ENCODE results near the gene PLEKHG4B.
A peak's percentile ranks its signal among the peaks of the same experiment; 100 is the strongest.

The PLEKHG4B gene

GRCh38 chr5:199197-199949, 107.4 kb downstream of the PLEKHG4B start:
- no peak for DNase-seq
- no peak for TF ChIP-seq GATA1 (IDR thresholded peaks at IDR 0.05; ENCODE audit: low read depth, low read length)
- no peak for TF ChIP-seq POLR2A (IDR thresholded peaks at IDR 0.05; ENCODE audit: low read length)

- no peak for DNase-seq
- no peak for TF ChIP-seq POLR2A (IDR thresholded peaks at IDR 0.05; ENCODE audit: low read length)
- no peak for TF ChIP-seq GATA1 (IDR thresholded peaks at IDR 0.05; ENCODE audit: low read depth, low read length)
These were observed 108.1 kb downstream of the PLEKHG4B start for GRCh38 chr5:199950-200645.

- TF ChIP-seq GATA1 (IDR thresholded peaks at IDR 0.05; ENCODE audit: low read depth, low read length) (no peak), POLR2A (IDR thresholded peaks at IDR 0.05; ENCODE audit: low read length) (no peak)
- DNase-seq: no peak
These were observed 109.0 kb downstream of the PLEKHG4B start for GRCh38 chr5:200985-201384.

- no peak for DNase-seq
These were observed 109.7 kb downstream of the PLEKHG4B start for GRCh38 chr5:201672-202071.

GRCh38 chr5:203246-203930, 111.4 kb downstream of the PLEKHG4B start:
- no peak for DNase-seq
- TF ChIP-seq POLR2A (IDR thresholded peaks at IDR 0.05; ENCODE audit: low read length): no peak
- TF ChIP-seq GATA1 (IDR thresholded peaks at IDR 0.05; ENCODE audit: low read depth, low read length): no peak

More at GRCh38 chr5:201672-202071, 109.7 kb downstream of the PLEKHG4B start:
- TF ChIP-seq POLR2A (IDR thresholded peaks at IDR 0.05; ENCODE audit: low read length) (no peak), GATA1 (IDR thresholded peaks at IDR 0.05; ENCODE audit: low read depth, low read length) (no peak)

- DNase-seq: no peak
- no peak for TF ChIP-seq GATA1 (IDR thresholded peaks at IDR 0.05; ENCODE audit: low read depth, low read length)
These were observed 112.0 kb downstream of the PLEKHG4B start for GRCh38 chr5:204001-204400.

GRCh38 chr5:204462-204861, 112.5 kb downstream of the PLEKHG4B start:
- no peak for DNase-seq
- no peak for TF ChIP-seq GATA1 (IDR thresholded peaks at IDR 0.05; ENCODE audit: low read depth, low read length)
- no peak for TF ChIP-seq POLR2A (IDR thresholded peaks at IDR 0.05; ENCODE audit: low read length)

- no peak for DNase-seq
- no peak for TF ChIP-seq POLR2A (IDR thresholded peaks at IDR 0.05; ENCODE audit: low read length)
- no peak for TF ChIP-seq GATA1 (IDR thresholded peaks at IDR 0.05; ENCODE audit: low read depth, low read length)
These were observed 113.2 kb downstream of the PLEKHG4B start for GRCh38 chr5:204966-205670.

- TF ChIP-seq POLR2A (IDR thresholded peaks at IDR 0.05; ENCODE audit: low read length) (no peak), GATA1 (IDR thresholded peaks at IDR 0.05; ENCODE audit: low read depth, low read length) (no peak)
- DNase-seq: no peak
These were observed 114.4 kb downstream of the PLEKHG4B start for GRCh38 chr5:206406-206805.

GRCh38 chr5:206927-207536, 115.1 kb downstream of the PLEKHG4B start:
- peak in 1 of 2 experiments; percentile 11 for DNase-seq
- no peak for TF ChIP-seq POLR2A (IDR thresholded peaks at IDR 0.05; ENCODE audit: low read length)
- no peak for TF ChIP-seq GATA1 (IDR thresholded peaks at IDR 0.05; ENCODE audit: low read depth, low read length)

GRCh38 chr5:207599-207998, 115.6 kb downstream of the PLEKHG4B start:
- TF ChIP-seq GATA1 (IDR thresholded peaks at IDR 0.05; ENCODE audit: low read depth, low read length) (no peak), POLR2A (IDR thresholded peaks at IDR 0.05; ENCODE audit: low read length) (no peak)
- no peak for DNase-seq

GRCh38 chr5:208449-209114, 116.6 kb downstream of the PLEKHG4B start:
- DNase-seq: no peak
- TF ChIP-seq GATA1 (IDR thresholded peaks at IDR 0.05; ENCODE audit: low read depth, low read length) (no peak), POLR2A (IDR thresholded peaks at IDR 0.05; ENCODE audit: low read length) (no peak)
